ENCODE results near the gene GLYR1. TPM values are rescaled to one million over a fixed set of nuclear protein-coding genes. Genes with fewer than 3 reads are reported as not detected.
A peak's percentile ranks its signal among the peaks of the same experiment; 100 is the strongest.

GLYR1 gene
- total and polyA plus RNA-seq, 10 of the 15 experiments (the other 5 are each of a cell fraction or from before 2014, with no cell fraction given), result 7.3 to 90.2 (median 57.2) TPM

GRCh38 chr16:4799171-4799855 is 47.8 kb downstream of the GLYR1 start:
- H3K79me2 ChIP-seq (ENCODE audit: control insufficient read depth, insufficient read depth, low read length), result no peaks in the 10 kb centered on the region
- WGBS (ENCODE audit: insufficient coverage, insufficient replicate concordance, low lambda C conversion rate, missing lambda C conversion rate), result 63% methylated on average over 19 of the region's 19 CpGs
- H2AFZ ChIP-seq (ENCODE audit: control insufficient read depth, low read depth, low read length), result no peak overlapping the region
- DNase-seq (ENCODE audit: low read depth, low spot score), result no peak
- H3K9me3 ChIP-seq (replicated peaks; ENCODE audit: control insufficient read depth, insufficient read depth, low read length), result no peaks in the 10 kb centered on the region
- in situ Hi-C loops (cut with MboI), result no loop called here
- no peak overlapping the region for H3K27ac ChIP-seq (ENCODE audit: control insufficient read depth, insufficient read depth)
- no peaks in the 10 kb centered on the region for H4K20me1 ChIP-seq (ENCODE audit: control insufficient read depth, insufficient read depth)
- BruUV-seq (replicated peaks), result no TSS peak
- no peaks in the 10 kb centered on the region; a peak in 1 of 4 replicates for H3K36me3 ChIP-seq (ENCODE audit: control insufficient read depth in 2 of 2, insufficient read depth in 2 of 2, low read length in 1 of 2)
- no peak overlapping the region for H3K9ac ChIP-seq (ENCODE audit: control insufficient read depth, insufficient read depth, low read length)
- RAD21 ChIA-PET (ENCODE audit: unreplicated experiment), result interaction anchor here (0.7 to 1.2 kb wide), 2 partner anchors 27 to 31 kb away, joined by 3 to 6 read pairs; no protein-coding TSS in a partner anchor
- no peak for ATAC-seq
- SMC1A ChIA-PET (ENCODE audit: uncharacterized antibody, unreplicated experiment), result interaction anchor here (1.4 kb wide), 2 partner anchors 9 to 65 kb away, joined by 4 to 5 read pairs; partner anchors contain the start of genes ANKS3 and DNAAF8
- H3K4me1 ChIP-seq (ENCODE audit: control insufficient read depth, insufficient read depth, low read length), result peaks cover 20% of the 10 kb centered on the region
- H3K4me2 ChIP-seq (ENCODE audit: control insufficient read depth, insufficient read depth), result peak overlapping the region; percentile 97
- TF ChIP-seq KLF5 (IDR thresholded peaks at IDR 0.05; ENCODE audit: partially characterized antibody) (no peak), CHD2 (IDR thresholded peaks at IDR 0.05; ENCODE audit: borderline replicate concordance, low read depth, low read length) (no peak), CTCF (IDR thresholded peaks at IDR 0.05 in 2 of 3, conservative IDR thresholded peaks at IDR 0.05 in 1 of 3; ENCODE audit: control insufficient read depth in 2 of 3, extremely low read depth in 1 of 3, insufficient read depth in 1 of 3, low read depth in 3 of 3, low read length in 3 of 3) (no peak), TAF1 (IDR thresholded peaks at IDR 0.05; ENCODE audit: borderline replicate concordance, low read depth, low read length) (no peak), REST (IDR thresholded peaks at IDR 0.05; ENCODE audit: low read depth, low read length) (no peak), MAX (IDR thresholded peaks at IDR 0.05; ENCODE audit: low read depth, low read length) (no peak), NR2C1 (IDR thresholded peaks at IDR 0.05) (no peak), SMAD5 (IDR thresholded peaks at IDR 0.05; ENCODE audit: low read depth) (no peak), BRCA1 (IDR thresholded peaks at IDR 0.05; ENCODE audit: low read depth, low read length) (no peak), ZBTB33 (IDR thresholded peaks at IDR 0.05) (no peak), HSF1 (IDR thresholded peaks at IDR 0.05; ENCODE audit: low read depth, low read length) (no peak)
- POLR2A ChIA-PET, result interaction anchor here (1.7 to 2.1 kb wide), 2 partner anchors 31 to 65 kb away, joined by 5 to 8 read pairs; partner anchors contain the start of genes ANKS3 and DNAAF8
- H3K27me3 ChIP-seq (replicated peaks in 1 of 2; ENCODE audit: control insufficient read depth in 2 of 2, insufficient read depth in 2 of 2, low read length in 1 of 2), result no peaks in the 10 kb centered on the region
- CTCF ChIA-PET, result interaction anchor here (0.8 to 1.0 kb wide), 3 partner anchors 105 to 186 kb away, joined by 3 to 4 read pairs (median 3); no protein-coding TSS in a partner anchor
- peak overlapping the region; percentile 72; the same call in 1 of the 2 replicates for H3K4me3 ChIP-seq
- intact Hi-C loops (cut with micrococcal nuclease; ENCODE audit: unreplicated experiment), result no loop called here
- no peak for FAIRE-seq
